ENCODE results near the gene GABRB1. TPM values are rescaled to one million over a fixed set of nuclear protein-coding genes. Genes with fewer than 3 reads are reported as not detected.

Gene GABRB1
- total RNA-seq, 1 experiment from 2014 or later: 1.5 TPM

DNA sequence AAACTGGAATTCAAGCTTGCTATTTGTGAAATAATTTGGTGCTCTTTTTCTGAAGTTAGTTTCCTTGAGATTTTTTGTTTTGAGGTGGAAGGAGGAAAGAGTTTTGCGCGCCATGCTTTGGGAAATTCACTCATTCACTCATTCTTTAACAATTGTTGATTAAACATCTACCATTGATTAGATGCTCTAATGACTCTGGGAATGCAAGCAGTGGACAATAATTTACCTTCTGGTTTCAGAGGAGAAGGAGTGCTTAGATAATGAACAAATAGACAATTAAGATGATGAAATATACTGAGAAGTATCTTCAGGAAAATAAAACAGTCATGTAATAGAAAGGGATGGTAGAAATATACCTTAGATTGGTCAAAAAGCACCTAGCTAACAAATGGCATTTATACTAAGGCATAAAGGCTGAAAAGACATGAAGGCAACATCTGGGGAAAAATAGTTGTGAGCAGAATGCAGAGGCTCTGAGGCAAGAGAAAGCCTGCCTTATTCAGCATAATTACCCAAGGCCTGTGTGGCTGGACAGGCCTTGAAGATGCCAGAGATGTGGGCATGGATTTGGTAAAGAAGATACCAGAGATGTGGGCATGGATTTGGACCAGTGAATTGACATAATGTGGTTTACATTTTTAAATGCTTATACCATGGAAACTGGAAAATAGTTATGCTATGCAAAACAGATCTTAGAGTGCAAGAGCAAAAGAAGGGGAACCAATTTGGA is 434.9 kb downstream of the GABRB1 start:
- DNase-seq (ENCODE audit: low read depth): no peak

DNA sequence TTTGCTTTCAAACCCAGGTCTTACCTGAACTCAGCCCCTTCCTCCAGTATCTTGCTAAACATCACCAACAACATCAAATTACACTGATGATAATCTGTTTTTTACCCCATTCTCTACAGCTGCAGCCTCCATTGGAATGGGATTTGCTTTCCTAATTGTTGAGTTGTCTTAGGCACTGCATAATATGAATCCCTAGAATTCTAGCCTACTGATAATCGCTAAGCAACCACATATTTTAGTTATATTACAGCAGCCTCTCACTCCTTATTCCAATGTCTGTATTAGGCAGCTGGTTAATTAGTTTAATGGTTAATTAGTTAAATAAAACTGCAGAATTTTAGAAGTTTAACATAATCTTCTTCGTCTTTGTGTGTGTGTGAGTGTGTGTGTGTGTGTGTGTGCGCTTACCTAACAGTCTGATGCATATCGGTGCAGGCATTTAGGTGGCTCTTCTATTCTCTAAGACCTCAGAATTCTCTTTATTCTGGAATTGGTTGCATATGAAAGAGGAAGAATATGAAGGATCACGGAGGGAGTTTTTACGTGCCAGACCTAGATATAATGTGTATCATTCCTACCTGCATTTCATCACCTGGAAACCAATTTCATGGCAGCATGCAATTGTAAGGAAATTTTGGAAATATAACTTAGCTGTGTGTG is 437.5 kb downstream of the GABRB1 start:
- DNase-seq (ENCODE audit: low read depth): peak; percentile 38

DNA sequence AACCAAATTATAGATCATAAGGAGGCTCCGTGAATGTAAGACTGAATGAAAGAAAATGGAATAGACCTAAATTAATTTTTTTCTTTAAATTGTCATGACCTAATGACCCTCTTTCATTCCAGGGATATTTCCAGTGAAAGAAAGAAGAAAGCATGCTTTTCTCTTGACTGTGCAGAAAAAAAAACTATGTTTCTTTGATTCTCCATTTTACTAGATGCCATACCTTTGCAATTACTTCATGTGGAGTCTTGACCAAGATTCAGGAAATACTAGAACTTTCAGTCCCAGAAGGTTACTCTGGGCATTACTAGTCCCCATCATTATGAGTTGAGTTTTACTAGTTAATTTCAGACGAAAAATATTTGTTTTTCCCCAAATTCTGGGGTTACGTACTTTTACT is 438.6 kb downstream of the GABRB1 start:
- DNase-seq (ENCODE audit: low read depth): peak; percentile 49

DNA sequence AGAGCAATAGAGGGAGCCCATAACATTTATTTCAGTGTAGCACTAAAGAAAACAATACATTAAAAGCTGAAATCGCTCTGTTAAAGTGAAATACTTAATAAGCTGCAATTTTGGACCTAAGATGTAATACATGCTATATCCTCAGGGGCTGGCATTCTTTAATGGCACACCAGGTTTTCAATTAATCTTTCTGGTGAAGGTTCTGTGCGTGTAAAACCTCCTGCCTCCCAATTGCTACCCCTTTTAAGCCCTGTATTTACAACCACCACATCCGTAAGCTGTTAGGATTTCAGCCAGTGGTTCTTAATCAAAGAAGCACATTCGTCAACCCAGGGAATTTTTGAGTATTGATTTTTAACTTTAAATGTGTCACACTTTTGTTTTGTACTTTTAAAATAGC is 439.7 kb downstream of the GABRB1 start:
- DNase-seq (ENCODE audit: low read depth): no peak

DNA sequence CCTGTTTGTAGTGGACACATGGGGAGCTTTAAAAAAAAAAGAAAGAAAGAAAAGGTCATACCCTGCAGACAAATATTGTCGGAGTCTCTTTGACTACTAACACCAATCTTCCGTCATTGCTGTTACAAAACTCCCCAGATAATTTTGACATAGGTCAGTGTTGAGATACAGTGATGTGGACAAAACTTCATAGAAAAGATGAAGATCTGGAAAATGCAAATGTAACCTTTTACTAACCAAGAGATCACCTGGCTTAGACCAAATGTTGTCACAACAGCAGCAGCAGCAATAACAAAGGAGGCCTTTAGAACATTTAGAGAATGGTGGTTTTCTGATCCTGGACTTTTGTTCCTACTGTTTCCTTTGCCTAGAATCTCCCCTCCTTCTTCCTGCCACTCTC is 440.2 kb downstream of the GABRB1 start:
- no peak for DNase-seq (ENCODE audit: low read depth)

DNA sequence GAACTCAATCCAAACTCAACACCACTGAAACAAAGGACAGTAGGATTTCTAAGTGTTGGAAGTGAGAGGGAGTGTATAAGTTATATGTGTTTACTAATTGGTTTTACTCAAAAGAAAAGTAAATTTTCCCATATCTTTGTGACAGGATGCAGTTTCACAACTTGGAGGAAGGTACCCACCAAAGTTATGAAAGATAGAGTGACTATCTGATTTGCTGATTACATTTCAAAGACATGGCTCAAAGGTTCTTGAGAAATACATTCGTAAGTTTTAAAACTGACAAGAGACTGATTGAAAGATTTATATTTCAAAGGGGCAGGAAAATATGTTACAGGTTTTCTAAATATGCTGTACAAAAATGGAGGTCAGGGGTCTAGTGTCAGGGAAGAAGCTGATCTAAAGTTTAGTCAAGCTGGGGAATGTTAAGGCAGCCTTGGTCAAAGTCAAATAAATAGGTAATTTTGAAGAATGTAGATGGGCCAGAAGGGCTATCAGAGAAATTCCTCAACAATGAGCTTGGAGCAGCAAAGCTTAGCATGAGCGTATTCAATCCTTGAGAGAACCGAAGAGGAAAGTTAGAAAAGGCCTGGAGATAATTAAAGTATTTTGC is 441.9 kb downstream of the GABRB1 start:
- DNase-seq (ENCODE audit: low read depth): no peak

DNA sequence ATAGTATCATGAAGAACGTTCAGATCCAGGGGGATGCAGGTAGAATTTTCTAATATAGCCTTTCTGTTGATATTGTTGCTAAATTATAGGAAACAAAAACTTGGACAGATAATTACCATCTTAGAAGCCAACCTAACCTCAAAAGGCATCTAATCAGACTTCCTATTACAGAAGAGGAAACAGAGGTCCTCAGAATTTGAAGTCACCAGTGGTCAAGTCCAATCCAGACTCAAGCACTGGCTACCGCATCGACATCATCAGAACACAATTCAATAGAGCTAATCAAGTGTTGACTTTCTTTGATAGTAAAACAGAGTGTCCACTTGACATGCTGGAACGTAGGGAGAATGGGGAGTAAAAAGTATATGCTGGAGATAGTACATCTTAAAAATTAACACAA is 443.4 kb downstream of the GABRB1 start:
- no peak for DNase-seq (ENCODE audit: low read depth)

DNA sequence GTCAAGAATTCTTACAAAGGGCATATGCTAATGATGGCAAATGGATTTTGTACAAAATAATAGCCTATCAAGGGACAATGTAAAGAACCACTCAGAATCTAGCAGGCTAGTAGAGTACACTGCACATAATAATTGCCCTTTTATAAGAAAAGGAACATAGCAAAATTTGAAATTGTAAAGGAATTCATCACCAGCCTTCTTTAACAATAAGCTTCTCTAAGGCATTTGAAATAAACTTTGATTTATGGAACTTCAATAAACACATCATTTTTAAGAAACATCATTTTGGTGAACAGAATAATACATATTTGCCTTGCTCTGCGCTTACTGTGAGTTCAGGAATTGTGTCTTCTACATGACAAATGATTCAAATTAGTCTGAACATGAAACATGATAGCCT is 444.0 kb downstream of the GABRB1 start:
- DNase-seq (ENCODE audit: low read depth): no peak

Other genes with a start within 250 kb of the GABRB1 start
- gene COX7B2, start 122.3 kb upstream of the GABRB1 start, total RNA-seq (2014; rRNA removed; shearing (Covaris generic)): 7.4 TPM in 1 of 2 replicates, not detected in the other
- 0.05 and 0.07 TPM in 2 replicates for gene GABRA4, start 38.0 kb upstream of the GABRB1 start, total RNA-seq (2014; rRNA removed; shearing (Covaris generic))